HG03175 (cell line): Measurements from ENCODE around the gene DCC.

Source experiments
- ATAC-seq: cut with Tn5 transposase; IDR thresholded peaks from one replicate; pipeline ENCODE4 v1.9.1; 2021; ENCODE audit warnings: mild to moderate bottlenecking, moderate library complexity; ENCODE audit not compliant: unreplicated experiment

Gene DCC

GRCh38 chr18:52577795-52578194 lies 237.8 kb downstream of the DCC start:
- ATAC-seq = no peak

- no peak for ATAC-seq
These were observed 242.1 kb downstream of the DCC start for GRCh38 chr18:52582061-52582460.

GRCh38 chr18:52582516-52582915 lies 242.5 kb downstream of the DCC start:
- ATAC-seq = no peak

GRCh38 chr18:52588931-52589330 lies 248.9 kb downstream of the DCC start:
- no peak for ATAC-seq

DNA sequence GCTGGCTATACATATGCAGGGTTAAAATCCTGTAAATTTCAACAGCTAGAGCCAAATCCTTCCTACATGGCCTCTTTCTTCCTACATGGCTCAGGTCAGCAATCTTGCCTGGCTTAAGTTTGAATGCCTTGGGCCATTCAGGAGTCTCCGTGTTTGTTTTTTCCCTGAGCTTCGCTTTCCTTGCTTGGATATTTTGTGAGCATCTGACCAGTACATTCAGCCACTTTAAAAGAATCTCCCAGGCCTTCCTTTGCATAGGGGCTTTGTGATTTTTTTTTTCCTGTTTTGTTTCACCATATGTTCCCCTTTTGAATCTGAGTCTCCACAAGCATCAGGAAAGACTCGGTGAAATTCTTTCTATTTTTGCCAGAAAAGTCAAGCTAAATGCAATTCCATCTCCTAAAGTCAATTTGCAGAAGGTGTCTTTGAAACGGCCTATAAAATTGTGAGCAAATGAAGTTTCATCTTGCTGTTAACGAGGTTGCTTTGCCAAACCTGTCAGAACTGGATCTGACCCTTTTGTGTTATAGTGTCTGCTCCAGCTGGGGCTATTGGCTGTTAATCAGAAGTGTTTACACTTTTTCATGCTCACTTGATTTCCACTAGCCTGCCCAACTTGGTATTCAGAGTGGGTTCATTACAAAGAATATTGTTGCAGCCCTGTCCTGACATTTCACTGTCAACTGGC lies 256.9 kb downstream of the DCC start:
- ATAC-seq = no peak

DNA sequence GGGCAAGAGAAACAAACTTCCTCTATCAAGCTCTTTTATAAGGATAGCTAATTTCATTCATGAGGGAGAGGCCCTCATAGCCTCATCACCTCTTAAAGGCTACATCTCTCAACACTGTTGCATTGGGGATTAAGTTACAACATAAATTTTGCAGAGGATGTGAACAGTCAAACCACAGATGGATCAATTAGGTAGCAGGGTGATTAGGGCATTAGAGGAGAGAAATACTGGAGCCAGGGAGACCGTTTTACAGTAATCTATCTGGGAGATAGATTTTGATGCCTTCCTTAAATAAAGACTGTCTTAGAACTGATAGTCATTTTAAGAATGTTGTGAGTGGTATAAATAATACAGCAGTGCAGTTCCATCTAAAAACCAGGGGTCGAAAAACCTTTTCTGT lies 258.9 kb downstream of the DCC start:
- ATAC-seq = no peak

GRCh38 chr18:52602820-52603219 lies 262.8 kb downstream of the DCC start:
- ATAC-seq = no peak

DNA sequence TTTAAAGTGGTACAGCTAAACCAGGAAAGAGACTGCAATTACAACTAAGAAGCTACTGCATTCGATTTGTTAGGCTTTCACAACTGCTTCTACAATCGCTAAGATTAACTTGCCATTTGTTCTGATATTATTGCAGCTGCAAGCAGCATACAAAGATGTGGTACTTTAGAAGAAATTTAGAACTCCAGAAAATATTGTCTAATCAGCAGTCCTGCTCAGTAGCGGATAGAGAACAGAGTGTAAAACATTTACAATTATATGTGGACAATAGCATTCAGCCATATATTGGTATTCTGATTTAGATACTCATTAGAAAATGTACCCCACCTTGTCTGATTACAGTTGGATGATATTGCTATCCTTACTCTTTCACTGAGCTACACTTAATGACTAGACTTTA lies 265.3 kb downstream of the DCC start:
- ATAC-seq = no peak

DNA sequence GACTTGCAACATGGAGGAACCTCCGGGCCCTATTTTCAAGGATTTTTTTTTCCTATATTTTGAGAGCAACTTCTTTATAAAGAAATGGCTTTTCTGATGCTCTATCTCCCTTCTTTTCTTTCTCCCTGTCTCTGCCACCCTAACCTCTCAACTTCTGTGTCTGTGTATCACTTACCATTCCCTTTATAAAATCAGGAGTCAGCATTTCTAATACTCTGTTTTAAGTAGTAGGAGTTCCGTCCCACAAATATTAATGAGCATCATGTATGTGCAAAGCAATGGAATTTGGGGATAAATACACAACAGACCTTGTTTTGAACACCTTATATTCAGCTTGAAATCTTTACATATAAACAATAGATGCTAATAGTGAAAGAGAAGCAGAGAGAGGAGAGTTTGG lies 268.0 kb downstream of the DCC start:
- no peak for ATAC-seq

DNA sequence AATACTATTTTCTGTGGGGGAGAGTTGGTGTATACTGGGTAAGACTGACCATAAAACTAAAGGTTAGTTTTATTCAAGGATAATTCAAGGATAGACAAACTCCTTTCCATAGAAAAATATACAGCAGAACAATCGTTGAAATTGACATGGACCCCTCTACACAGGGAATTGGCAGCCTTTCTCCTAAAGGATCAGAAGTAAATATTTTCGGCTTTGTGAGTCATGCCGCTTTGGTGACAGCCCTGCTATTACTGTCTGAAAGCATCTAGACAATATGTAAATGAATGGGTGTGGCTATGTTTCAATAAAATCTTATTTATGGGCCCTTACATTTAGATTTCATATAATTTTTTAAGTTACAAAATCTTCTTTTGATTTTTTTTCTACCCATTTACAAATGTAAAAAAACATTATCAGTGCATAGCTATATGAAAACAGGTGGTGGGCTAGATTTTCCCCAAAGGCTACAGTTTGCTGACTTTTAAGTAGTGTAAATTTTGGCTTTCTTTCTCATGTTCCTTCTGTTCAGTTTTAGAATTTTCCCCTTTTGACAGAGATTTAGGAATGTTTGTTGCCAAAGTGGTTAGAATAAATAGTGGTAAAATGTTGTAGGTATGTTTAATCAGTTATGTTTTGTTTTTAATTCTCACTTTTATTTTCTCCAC lies 270.6 kb downstream of the DCC start:
- no peak for ATAC-seq

DNA sequence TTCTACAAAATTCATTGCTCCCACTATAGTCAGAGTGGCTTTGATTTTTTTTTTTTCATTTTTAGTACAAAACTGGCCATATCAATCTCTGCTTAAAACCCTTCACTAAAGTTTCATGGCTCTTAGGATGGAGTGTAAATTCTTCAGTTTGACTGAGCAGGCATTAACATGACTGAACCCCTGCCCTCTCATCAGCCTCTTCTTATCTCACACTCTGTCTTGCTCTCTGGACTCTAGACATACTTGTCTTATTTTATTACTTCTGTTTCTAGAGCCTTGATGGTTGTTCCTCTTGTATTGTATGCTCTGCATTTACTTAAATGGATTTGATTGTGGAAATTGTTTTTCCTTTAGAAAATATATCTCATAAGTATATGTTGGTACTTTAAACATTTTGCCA lies 272.4 kb downstream of the DCC start:
- ATAC-seq = no peak

- no peak for ATAC-seq
These were observed 275.3 kb downstream of the DCC start for GRCh38 chr18:52615321-52615720.

DNA sequence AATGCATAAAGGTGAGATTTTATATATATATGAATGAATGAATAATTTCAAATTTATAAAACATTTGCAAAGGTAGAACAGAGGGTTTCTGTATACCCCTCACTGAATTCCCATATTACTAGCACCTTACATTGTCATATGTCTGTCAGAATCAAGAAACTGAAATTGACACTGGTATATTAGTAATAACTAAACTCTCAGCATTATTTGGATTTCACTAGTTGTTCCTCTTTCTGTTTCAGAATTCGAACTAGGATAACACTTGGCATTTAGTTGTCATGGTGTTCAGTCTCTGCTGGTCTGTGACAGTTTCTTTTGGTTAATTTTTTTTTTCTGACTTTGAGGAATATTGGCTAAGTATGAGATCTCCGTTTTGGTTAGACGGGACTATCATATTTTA lies 275.9 kb downstream of the DCC start:
- ATAC-seq = peak; percentile 78

DNA sequence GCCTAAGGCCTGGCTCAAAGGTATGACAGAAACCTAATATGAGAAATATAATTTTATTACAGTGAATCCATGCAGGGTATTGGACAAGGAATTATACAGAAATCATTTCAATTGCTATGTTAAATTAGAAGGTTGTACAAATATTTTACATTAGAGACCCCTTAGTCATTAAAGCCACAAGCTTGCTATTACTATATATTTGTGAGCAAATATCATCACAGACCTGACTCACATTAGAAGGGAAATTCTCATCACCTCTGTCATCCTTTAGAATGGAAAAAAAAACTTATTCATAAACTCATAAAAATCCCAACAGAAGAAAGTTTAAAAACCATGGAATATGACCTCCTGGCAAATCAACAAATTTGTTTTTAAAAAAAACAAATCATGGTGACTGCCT lies 277.9 kb downstream of the DCC start:
- no peak for ATAC-seq

DNA sequence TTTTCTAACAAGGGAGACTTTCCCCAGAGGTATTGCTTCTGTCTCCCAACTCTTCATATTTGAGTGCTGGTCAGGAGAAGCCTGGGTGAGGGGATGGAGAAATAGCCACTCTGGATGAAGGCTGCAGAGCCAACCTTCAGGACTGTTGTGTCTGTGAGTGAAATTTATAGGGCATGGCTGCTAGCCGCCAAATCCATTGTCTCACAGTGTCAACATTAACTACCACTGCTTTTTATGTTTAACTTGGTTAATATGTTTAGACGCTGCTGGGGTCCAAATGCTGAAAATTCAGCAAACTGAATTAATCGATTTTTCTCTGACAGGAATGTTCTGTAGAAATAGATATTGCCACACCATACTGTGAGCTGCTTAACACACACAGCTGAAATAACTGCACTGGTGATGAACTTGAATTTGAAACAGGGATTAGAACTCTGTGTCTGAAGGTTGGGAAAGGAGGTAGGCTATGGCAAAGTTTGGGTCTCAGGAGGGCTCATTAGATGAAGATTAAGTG lies 281.0 kb downstream of the DCC start:
- no peak for ATAC-seq

GRCh38 chr18:52624702-52625101 lies 284.7 kb downstream of the DCC start:
- no peak for ATAC-seq

DNA sequence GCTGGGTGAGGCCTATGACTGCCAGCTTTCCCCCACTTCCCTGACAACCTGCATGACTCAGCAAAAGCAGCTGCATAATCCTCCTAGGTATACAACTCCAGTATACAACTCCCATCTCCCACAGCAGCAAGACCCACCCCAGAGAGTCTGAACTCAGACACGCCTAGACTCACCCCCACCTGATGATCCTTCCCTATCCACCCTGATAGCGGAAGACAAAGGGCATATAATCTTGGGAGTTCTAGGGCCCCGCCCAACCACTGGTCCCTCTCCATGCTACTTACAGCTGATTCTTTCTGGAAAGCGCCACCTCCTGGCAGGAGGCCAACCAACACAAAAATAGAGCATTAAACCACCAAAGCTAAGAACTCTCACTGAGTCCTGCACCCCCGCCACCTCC lies 296.5 kb downstream of the DCC start:
- no peak for ATAC-seq

- no peak for ATAC-seq
These were observed 308.2 kb downstream of the DCC start for GRCh38 chr18:52648201-52648600.

DNA sequence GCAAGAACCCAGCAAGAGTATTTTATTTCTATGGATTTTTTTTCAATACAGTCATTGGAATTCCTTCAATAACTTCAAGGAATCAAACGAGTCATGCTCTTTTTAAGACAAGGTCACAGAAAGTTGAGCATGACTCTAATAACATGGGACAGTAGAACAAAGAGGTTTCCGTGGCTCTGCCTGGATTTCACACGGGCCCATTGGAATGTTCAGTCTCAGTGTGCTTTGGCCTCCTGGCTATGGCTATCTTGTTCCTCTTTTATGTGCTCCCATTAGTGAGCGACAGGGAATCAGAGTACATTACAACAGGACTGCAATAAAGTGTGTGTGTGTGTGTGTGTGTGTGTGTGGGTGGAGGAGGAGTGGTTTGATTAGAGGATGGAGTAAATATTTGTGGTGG lies 312.4 kb downstream of the DCC start:
- ATAC-seq = no peak

- no peak for ATAC-seq
These were observed 317.2 kb downstream of the DCC start for GRCh38 chr18:52657043-52657805.

DNA sequence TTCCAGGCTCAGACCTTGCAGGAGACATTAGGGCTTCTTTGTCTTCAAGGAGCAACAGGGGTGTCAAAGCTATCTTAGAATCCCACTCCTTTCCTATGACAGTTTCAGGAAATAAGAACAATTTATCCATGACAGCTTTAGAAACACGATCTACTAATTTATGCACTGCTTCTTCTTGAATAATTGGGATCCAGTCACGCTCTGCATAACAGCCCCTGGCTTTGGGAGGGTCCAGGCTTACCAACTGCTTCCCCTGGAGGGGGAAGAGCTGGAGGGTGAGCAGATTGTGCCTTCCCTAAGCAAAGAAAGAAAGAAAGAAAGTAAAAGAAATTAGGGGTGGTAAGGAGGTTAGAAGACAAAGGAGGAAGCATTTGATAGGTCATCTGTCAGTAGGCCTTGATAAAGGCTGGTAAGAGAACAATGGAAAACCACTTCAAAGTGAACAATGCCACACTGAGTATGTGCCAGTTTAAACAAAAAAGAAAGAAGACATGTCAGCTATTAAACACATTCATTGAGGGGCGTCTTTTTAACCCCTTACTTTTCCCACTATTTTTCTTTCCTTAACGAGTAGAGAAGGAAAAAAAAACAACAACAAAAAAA lies 327.6 kb downstream of the DCC start:
- no peak for ATAC-seq

GRCh38 chr18:52670896-52671295 lies 330.9 kb downstream of the DCC start:
- ATAC-seq = no peak
